Sigmoid colon (tissue), 7 donors: ENCODE data around the gene TEX19. TPM values are rescaled to one million over a fixed set of nuclear protein-coding genes. Genes with fewer than 3 reads are reported as not detected.

Experiments
- DNase-seq: peaks from one replicate; pipeline ENCODE4 v3.0.0-alpha.2; 2019
- H3K27ac ChIP-seq, 4 donors: fragments of 200-600 bp; sonication (generic); one replicate each; pipeline ENCODE4 v1.5.1; 2016 to 2019; ENCODE audit warnings: mild to moderate bottlenecking in 1 of 4
- H3K27me3 ChIP-seq, 3 donors: fragments of 200-600 bp; sonication (generic); one replicate each; pipeline ENCODE4 v1.5.1; 2019; ENCODE audit warnings: mild to moderate bottlenecking in 1 of 3
- H3K36me3 ChIP-seq, 4 donors: fragments of 200-600 bp; sonication (generic); one replicate each; pipeline ENCODE4 v1.5.1; 2016 to 2019
- H3K4me1 ChIP-seq, 4 donors: fragments of 200-600 bp; sonication (generic); one replicate each; pipeline ENCODE4 v1.5.1; 2017 to 2019
- H3K4me3 ChIP-seq, 4 donors: fragments of 200-600 bp; sonication (generic); one replicate each; pipeline ENCODE4 v1.5.1; 2017 to 2019; ENCODE audit warnings: mild to moderate bottlenecking in 2 of 4, moderate library complexity in 1 of 4
- H3K9me3 ChIP-seq, 4 donors: fragments of 200-600 bp in 3 of 4; sonication (generic) in 3 of 4; one replicate each; pipeline versions ENCODE4 v1.5.1 to v1.6.1; 2013 to 2019
- CTCF ChIP-seq, 4 experiments: fragments of 450-650 bp in 3 of 4; fragments of 200-600 bp in 1 of 4; IDR thresholded peaks; one replicate each; pipeline ENCODE4 v1.5.1; 2016 to 2019; ENCODE audit warnings: antibody characterized with exemption in 4 of 4, mild to moderate bottlenecking in 3 of 4, moderate library complexity in 2 of 4
- EP300 ChIP-seq, 4 donors: sonication (generic); formaldehyde crosslinking; IDR thresholded peaks; one replicate each; pipeline ENCODE4 v1.6.1; 2017; ENCODE audit warnings: antibody characterized with exemption in 4 of 4
- POLR2A ChIP-seq, 2 donors: fragments of 450-650 bp; IDR thresholded peaks; one replicate each; pipeline ENCODE4 v1.6.1; 2016; ENCODE audit warnings: antibody characterized with exemption in 2 of 2, mild to moderate bottlenecking in 2 of 2, moderate library complexity in 2 of 2
- POLR2AphosphoS5 ChIP-seq, 4 donors: sonication (generic); formaldehyde crosslinking; IDR thresholded peaks; one replicate each; pipeline ENCODE4 v1.6.1; 2017; ENCODE audit warnings: antibody characterized with exemption in 4 of 4
- WGBS, 2 donors: extraction: QIAGEN DNeasy Blood & Tissue Kit; methylation state at CpG; one replicate each; pipeline ENCODE4 v1.1.7; 2013; 5-methylcytosine and 5-hydroxymethylcytosine counted together
- intact Hi-C: fragments of 100-400 bp; cut with DNase I; formaldehyde crosslinking; loops from one replicate; pipeline ENCODE4 v1.15.1; 2023
- polyA plus RNA-seq, 3 donors: library from polyadenylated mRNA; stranded (reverse); fragments of 200-250 nt; gene quantifications; one replicate each; pipeline ENCODE4 v1.2.3, GENCODE V29; 2013
- total RNA-seq, 4 donors: library from RNA; depleted of rRNA; stranded (reverse); fragments of >200 nt; gene quantifications; one replicate each; pipeline ENCODE4 v1.1.0, GENCODE V29; 2016
- donor health status: healthy with polysubstance abuse.
- donor health status: Bipolar disorder and iron deficiency.
- donor health status: healthy.

Gene TEX19
- total and polyA plus RNA-seq, 7 donors = 0.04 TPM; not detected in 6

GRCh38 chr17:82390860-82391435 lies 31.9 kb downstream of the TEX19 start:
- H3K4me1 ChIP-seq = peaks cover 0 to 10% (median 7%) of the 10 kb centered on the region in 4 donors
- WGBS, 2 donors = 89 to 93% methylated on average over 13 of the region's 13 CpGs
- H3K36me3 ChIP-seq = peaks cover 0 to 32% (median 4%) of the 10 kb centered on the region in 4 donors

GRCh38 chr17:82391496-82392066 lies 32.5 kb downstream of the TEX19 start:
- H3K36me3 ChIP-seq = peaks cover 0 to 32% (median 4%) of the 10 kb centered on the region in 4 donors
- no peaks in the 10 kb centered on the region for H3K9me3 ChIP-seq
- H3K4me3 ChIP-seq = no peak overlapping the region
- 96% methylated on average over 23 of the region's 23 CpGs for WGBS, 2 donors
- TF ChIP-seq POLR2AphosphoS5 (IDR thresholded peaks at IDR 0.05) = no peak
- TF ChIP-seq EP300 (IDR thresholded peaks at IDR 0.05) = no peak
- TF ChIP-seq CTCF (IDR thresholded peaks at IDR 0.05) = no peak
- TF ChIP-seq POLR2A (IDR thresholded peaks at IDR 0.05) = no peak
- H3K27me3 ChIP-seq = peaks cover 4 to 13% (median 4%) of the 10 kb centered on the region in 3 donors
- no peak for DNase-seq
- peaks cover 0 to 8% (median 5%) of the 10 kb centered on the region in 4 donors for H3K4me1 ChIP-seq
- H3K27ac ChIP-seq = no peak overlapping the region
- intact Hi-C loops = no loop called here

More at GRCh38 chr17:82390860-82391435, 31.9 kb downstream of the TEX19 start:
- no peak overlapping the region for H3K4me3 ChIP-seq
- no peaks in the 10 kb centered on the region for H3K9me3 ChIP-seq
- TF ChIP-seq POLR2AphosphoS5 (IDR thresholded peaks at IDR 0.05) = no peak
- no peak for TF ChIP-seq CTCF (IDR thresholded peaks at IDR 0.05)
- TF ChIP-seq POLR2A (IDR thresholded peaks at IDR 0.05) = no peak
- no peak for TF ChIP-seq EP300 (IDR thresholded peaks at IDR 0.05)
- intact Hi-C loops = no loop called here
- H3K27me3 ChIP-seq = peaks cover 8 to 19% (median 8%) of the 10 kb centered on the region in 3 donors
- no peak for DNase-seq
- no peak overlapping the region for H3K27ac ChIP-seq

DNA sequence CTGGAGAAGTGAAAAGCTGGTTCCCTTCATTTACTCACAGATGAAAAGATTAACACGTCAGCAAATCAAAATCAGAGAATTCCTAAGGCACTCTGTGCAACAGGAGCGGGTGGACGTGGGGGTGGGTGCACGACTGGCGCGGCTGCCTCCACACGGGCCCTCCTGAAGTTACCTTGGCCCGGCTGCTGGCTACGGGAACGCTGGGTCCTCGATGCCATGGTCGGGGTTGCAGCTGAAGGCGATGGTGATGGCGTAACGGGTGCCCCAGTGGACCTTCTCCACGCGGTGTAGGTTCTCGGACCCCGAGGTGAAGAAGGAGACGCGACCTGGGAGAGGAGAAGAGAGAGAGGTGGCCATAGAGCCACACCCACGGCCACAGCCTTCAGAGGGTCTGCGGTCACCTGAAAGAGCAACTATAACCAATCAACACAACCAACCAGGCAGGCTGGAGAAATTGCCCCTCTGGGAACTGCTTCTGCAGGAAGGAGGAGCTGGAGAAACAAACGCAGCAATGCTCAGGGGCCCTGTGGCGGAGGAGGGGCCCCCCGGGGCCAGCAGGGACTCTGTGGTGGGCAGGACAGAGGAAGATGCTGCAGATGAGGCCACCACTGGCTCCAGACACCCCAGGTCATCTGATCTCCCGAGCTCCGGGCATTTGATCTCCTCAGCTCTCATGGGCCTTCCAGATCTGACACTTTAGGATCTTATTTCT lies 33.3 kb downstream of the TEX19 start:
- Histone ChIP-seq H3K27me3 (peaks cover 0 to 5% (median 0%) of the 10 kb centered on the region in 3 donors), H3K36me3 (peaks cover 0 to 32% (median 4%) of the 10 kb centered on the region in 4 donors), H3K27ac (no peak overlapping the region), H3K4me3 (no peak overlapping the region), H3K4me1 (no peaks in the 10 kb centered on the region), H3K9me3 (no peaks in the 10 kb centered on the region)
- DNase-seq = no peak
- intact Hi-C loops = no loop called here
- WGBS, 2 donors = 95% methylated on average over 28 of the region's 28 CpGs
- TF ChIP-seq POLR2A (IDR thresholded peaks at IDR 0.05) (no peak), POLR2AphosphoS5 (IDR thresholded peaks at IDR 0.05) (no peak), EP300 (IDR thresholded peaks at IDR 0.05) (no peak), CTCF (IDR thresholded peaks at IDR 0.05) (no peak)

GRCh38 chr17:82392941-82393340 lies 33.9 kb downstream of the TEX19 start:
- Histone ChIP-seq H3K36me3 (peaks cover 0 to 34% (median 4%) of the 10 kb centered on the region in 4 donors), H3K9me3 (no peaks in the 10 kb centered on the region)
- WGBS, 2 donors = 94 to 95% methylated on average over 15 of the region's 15 CpGs

More at GRCh38 chr17:82392941-82393340, 33.9 kb downstream of the TEX19 start:
- DNase-seq = no peak
- intact Hi-C loops = no loop called here
- no peak for TF ChIP-seq POLR2A (IDR thresholded peaks at IDR 0.05)
- no peak for TF ChIP-seq EP300 (IDR thresholded peaks at IDR 0.05)
- TF ChIP-seq POLR2AphosphoS5 (IDR thresholded peaks at IDR 0.05) = no peak
- no peak for TF ChIP-seq CTCF (IDR thresholded peaks at IDR 0.05)
- no peak overlapping the region for H3K4me3 ChIP-seq
- H3K27me3 ChIP-seq = no peaks in the 10 kb centered on the region
- H3K27ac ChIP-seq = no peak overlapping the region
- H3K4me1 ChIP-seq = no peaks in the 10 kb centered on the region
